DOHH2 (cell line): ENCODE data around the gene WDR70.

Experiments used
- H3F3A ChIP-seq: fragments of 200-600 bp; sonication (generic), shearing (Covaris generic); 2 replicates; pipeline ENCODE4 v1.6.0; 2016; ENCODE audit warnings: antibody characterized with exemption, mild to moderate bottlenecking; ENCODE audit not compliant: control insufficient read depth, insufficient read depth
- H3K27ac ChIP-seq: fragments of 200-600 bp; sonication (generic); 2 replicates; pipeline ENCODE4 v1.5.1; 2014; ENCODE audit warnings: low read depth, mild to moderate bottlenecking, low read length, moderate library complexity
- H3K27me3 ChIP-seq: fragments of 200-600 bp; sonication (generic); 2 replicates; pipeline ENCODE4 v1.6.1; 2014; ENCODE audit warnings: mild to moderate bottlenecking, low read length, mixed read lengths; ENCODE audit not compliant: control insufficient read depth
- H3K36me3 ChIP-seq: fragments of 200-600 bp; sonication (generic); 2 replicates; pipeline ENCODE4 v1.6.1; 2014; ENCODE audit warnings: mild to moderate bottlenecking, low read length, moderate library complexity, mixed read lengths; ENCODE audit not compliant: control insufficient read depth
- H3K4me1 ChIP-seq: fragments of 200-600 bp; sonication (generic); 2 replicates; pipeline ENCODE4 v1.6.1; 2014; ENCODE audit warnings: mild to moderate bottlenecking, low read length, mixed read lengths; ENCODE audit not compliant: control insufficient read depth
- H3K4me2 ChIP-seq: fragments of 200-600 bp; sonication (generic); 2 replicates; pipeline ENCODE4 v1.6.0; 2014; ENCODE audit warnings: mild to moderate bottlenecking, low read length, moderate library complexity
- H3K4me3 ChIP-seq: fragments of 200-600 bp; sonication (generic); 2 replicates; pipeline ENCODE4 v1.5.1; 2014; ENCODE audit warnings: mild to moderate bottlenecking, low read length, mixed read lengths
- H3K79me2 ChIP-seq: fragments of 200-600 bp; sonication (generic); 2 replicates; pipeline ENCODE4 v1.6.1; 2014; ENCODE audit warnings: mild to moderate bottlenecking, low read length, mixed read lengths; ENCODE audit not compliant: control insufficient read depth
- H3K9me2 ChIP-seq: fragments of 200-600 bp; sonication (generic); replicated peaks from 2 replicates; pipeline ENCODE4 v1.6.1; 2014; ENCODE audit warnings: mild to moderate bottlenecking, low read length, mixed read lengths; ENCODE audit not compliant: control insufficient read depth
- H3K9me3 ChIP-seq: fragments of 200-600 bp; sonication (generic); 2 replicates; pipeline ENCODE4 v1.6.1; 2014; ENCODE audit warnings: antibody characterized with exemption, low read length, mixed read lengths; ENCODE audit not compliant: control insufficient read depth, insufficient read depth
- H4K20me1 ChIP-seq: fragments of 200-600 bp; sonication (generic); 2 replicates; pipeline ENCODE4 v1.6.0; 2014; ENCODE audit warnings: low read depth, mild to moderate bottlenecking, antibody characterized with exemption, low read length, moderate library complexity; ENCODE audit not compliant: control insufficient read depth, insufficient read depth
- EZH2phosphoT487 ChIP-seq: fragments of 200-600 bp; sonication (generic); IDR thresholded peaks from 2 replicates; pipeline ENCODE4 v1.6.1; 2017; ENCODE audit warnings: borderline replicate concordance, mild to moderate bottlenecking, antibody characterized with exemption, low read length, moderate library complexity, mixed read lengths
- TF ChIP-seq, protein P1 (sequence below): fragments of 200-600 bp; sonication (generic); IDR thresholded peaks from one replicate; pipeline ENCODE4 v1.5.1; 2014; ENCODE audit warnings: antibody characterized with exemption, mild to moderate bottlenecking, low read depth, low read length; ENCODE audit not compliant: poor library complexity, severe bottlenecking

WDR70 gene

DNA sequence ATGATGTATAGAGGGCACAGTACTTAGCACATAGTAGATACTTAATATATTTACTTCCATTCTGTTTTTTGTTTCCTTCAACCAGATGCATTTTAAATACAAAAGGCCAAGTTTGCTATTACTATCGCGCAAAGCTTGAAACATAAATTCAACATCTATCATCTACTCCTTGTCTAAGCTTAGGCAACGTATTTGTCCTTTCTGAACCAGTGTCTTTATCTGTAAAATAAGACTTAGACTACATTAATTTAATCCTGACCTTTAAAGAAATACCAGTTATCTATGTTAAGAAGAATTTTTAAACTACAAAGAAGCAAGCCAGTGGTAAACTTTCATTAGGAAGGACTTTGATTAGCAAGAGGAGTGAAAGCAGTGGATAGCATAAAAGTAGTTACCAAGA lies 173.0 kb downstream of the WDR70 start:
- no peaks in the 10 kb centered on the region for H3K4me1 ChIP-seq
- no peak overlapping the region for H3K4me2 ChIP-seq

DNA sequence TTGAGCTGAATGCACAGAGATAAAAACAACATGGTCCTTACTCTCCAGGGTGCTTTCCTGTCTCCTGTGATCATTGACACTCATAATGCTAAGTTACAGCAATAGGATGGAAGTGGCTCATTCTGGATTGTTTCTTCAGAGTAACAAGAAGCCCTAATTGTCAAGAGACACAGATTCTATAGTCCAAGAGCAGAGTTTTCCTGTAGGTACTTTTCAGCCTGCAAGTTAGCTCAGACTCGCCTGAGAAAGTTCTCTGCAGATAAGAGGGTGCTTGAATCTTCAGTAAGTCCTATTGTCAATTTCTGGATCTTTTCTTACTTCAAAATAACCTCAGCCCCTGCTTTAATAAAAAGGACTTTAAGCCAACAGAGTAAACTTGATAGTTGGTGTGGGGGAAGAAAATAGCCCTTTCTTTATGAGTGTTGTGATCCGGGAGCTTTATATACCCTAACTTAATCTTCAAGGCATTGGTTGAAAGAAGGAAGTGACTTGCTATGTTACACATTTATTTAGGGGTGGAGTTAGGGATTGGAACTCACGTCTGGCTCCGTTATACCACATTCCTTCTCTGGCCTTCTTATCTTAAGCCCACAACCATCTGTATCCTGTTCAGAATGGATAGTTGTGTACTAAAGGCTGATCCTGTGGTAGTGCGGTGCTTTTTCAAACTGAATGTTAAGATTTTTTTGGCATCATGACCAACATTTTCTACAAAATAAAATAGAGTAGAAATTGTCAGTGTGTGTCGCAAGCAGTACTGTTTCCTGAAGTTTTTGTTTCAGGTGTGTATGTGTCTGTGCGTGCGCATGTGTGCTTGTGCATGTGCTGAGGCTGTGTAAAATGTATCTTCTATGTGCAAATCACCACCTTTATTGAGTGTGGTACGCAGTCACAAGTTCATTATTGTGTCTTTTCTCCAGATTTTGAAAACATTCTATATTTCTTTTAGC lies 173.9 kb downstream of the WDR70 start:
- H3K27me3 ChIP-seq, result no peaks in the 10 kb centered on the region
- H3K4me1 ChIP-seq, result no peaks in the 10 kb centered on the region
- no peaks in the 10 kb centered on the region for H4K20me1 ChIP-seq
- H3K79me2 ChIP-seq, result no peaks in the 10 kb centered on the region
- no peak overlapping the region for H3K4me2 ChIP-seq
- no peak for TF ChIP-seq EZH2phosphoT487
- TF ChIP-seq, protein P1, sequence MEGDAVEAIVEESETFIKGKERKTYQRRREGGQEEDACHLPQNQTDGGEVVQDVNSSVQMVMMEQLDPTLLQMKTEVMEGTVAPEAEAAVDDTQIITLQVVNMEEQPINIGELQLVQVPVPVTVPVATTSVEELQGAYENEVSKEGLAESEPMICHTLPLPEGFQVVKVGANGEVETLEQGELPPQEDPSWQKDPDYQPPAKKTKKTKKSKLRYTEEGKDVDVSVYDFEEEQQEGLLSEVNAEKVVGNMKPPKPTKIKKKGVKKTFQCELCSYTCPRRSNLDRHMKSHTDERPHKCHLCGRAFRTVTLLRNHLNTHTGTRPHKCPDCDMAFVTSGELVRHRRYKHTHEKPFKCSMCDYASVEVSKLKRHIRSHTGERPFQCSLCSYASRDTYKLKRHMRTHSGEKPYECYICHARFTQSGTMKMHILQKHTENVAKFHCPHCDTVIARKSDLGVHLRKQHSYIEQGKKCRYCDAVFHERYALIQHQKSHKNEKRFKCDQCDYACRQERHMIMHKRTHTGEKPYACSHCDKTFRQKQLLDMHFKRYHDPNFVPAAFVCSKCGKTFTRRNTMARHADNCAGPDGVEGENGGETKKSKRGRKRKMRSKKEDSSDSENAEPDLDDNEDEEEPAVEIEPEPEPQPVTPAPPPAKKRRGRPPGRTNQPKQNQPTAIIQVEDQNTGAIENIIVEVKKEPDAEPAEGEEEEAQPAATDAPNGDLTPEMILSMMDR, result no peak
- no peak overlapping the region for H3K27ac ChIP-seq
- no peaks in the 10 kb centered on the region for H3F3A ChIP-seq
- no peak overlapping the region for H3K4me3 ChIP-seq
- no peaks in the 10 kb centered on the region for H3K36me3 ChIP-seq
- no peaks in the 10 kb centered on the region for H3K9me2 ChIP-seq
- no peaks in the 10 kb centered on the region for H3K9me3 ChIP-seq

More for the DNA sequence above, 173.0 kb downstream of the WDR70 start:
- no peak overlapping the region for H3K27ac ChIP-seq
- no peak for TF ChIP-seq EZH2phosphoT487
- TF ChIP-seq, protein P1, result no peak
- H3K27me3 ChIP-seq, result no peaks in the 10 kb centered on the region
- H3F3A ChIP-seq, result no peaks in the 10 kb centered on the region
- H3K9me2 ChIP-seq, result no peaks in the 10 kb centered on the region
- no peaks in the 10 kb centered on the region for H3K9me3 ChIP-seq
- no peak overlapping the region for H3K4me3 ChIP-seq
- H3K36me3 ChIP-seq, result no peaks in the 10 kb centered on the region
- H4K20me1 ChIP-seq, result no peaks in the 10 kb centered on the region
- H3K79me2 ChIP-seq, result no peaks in the 10 kb centered on the region

DNA sequence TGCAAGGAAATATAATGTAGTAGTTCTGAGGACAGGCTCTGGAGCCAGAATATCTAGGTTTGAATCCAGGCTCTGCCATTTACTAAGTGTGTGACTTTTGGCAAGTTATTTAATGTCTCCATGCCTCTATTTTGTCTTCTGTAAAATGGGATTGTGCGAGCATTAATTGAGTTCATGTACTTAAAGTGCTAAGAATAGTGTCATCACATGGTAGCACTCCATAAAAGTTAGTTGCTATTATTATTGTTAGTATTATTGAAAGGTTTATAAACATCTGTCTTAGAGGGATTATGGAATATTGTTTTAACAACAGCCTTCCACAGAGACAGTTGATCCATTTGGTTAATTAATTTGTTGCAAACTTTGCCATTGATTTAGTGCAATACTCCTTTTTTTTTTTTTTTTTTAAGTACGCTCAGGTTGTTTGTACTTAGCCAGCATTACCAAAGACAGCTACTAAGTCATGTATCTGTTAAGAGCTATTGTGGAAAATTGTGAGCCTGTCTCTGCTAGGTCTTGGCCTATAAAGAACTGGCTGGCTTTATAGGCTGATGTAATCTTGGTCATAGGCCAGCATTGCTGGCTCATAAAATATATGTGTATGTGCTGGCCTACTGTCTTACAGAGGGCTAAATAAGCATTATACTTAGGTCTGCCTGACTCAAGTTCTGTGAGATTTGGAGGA lies 174.7 kb downstream of the WDR70 start:
- H3K36me3 ChIP-seq, result no peaks in the 10 kb centered on the region
- H3K4me2 ChIP-seq, result no peak overlapping the region
- no peak overlapping the region for H3K27ac ChIP-seq
- H3K9me2 ChIP-seq, result no peaks in the 10 kb centered on the region
- H4K20me1 ChIP-seq, result no peaks in the 10 kb centered on the region
- no peak overlapping the region for H3K4me3 ChIP-seq
- no peaks in the 10 kb centered on the region for H3K9me3 ChIP-seq
- no peaks in the 10 kb centered on the region for H3K27me3 ChIP-seq
- H3K79me2 ChIP-seq, result no peaks in the 10 kb centered on the region
- no peaks in the 10 kb centered on the region for H3F3A ChIP-seq
- H3K4me1 ChIP-seq, result no peaks in the 10 kb centered on the region
- TF ChIP-seq, protein P1, result no peak
- TF ChIP-seq EZH2phosphoT487, result no peak
